Stimulated activated naive CD4-positive, alpha-beta T cell (primary cell): ENCODE data around the gene DNAH7.
"Not testable (repeated sequence)": the region's sequence is repeated elsewhere in the genome, so short reads cannot be mapped to it uniquely, and the experiment has no call there.

Source experiments
- DNase-seq, 6 experiments: peaks; one replicate each; lab custom pipeline; 2025; lab: John Stamatoyannopoulos, UW

DNAH7 gene

GRCh38 chr2:195721042-195721441, 347.6 kb downstream of the DNAH7 start:
- DNase-seq = no peak

DNA sequence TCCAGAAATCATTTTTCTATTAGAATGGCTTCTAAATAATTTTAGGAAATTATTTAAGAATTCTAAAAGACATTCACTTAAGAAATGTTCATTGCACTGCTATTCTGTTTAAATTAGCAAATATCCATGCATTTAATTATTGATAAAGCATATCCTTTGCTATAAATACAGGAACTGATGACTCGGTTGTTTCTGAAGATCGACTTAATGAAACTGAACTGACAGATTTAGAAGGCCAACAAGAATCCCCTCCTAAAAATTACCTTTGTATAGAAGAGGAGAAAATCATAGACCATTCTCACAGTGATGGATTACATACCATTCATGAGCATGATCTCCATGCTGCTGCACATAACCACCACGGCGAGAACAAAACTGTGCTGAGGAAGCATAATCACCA, 352.2 kb downstream of the DNAH7 start:
- no peak for DNase-seq

- no peak for DNase-seq
These were observed 357.2 kb downstream of the DNAH7 start for GRCh38 chr2:195711478-195711877.

DNA sequence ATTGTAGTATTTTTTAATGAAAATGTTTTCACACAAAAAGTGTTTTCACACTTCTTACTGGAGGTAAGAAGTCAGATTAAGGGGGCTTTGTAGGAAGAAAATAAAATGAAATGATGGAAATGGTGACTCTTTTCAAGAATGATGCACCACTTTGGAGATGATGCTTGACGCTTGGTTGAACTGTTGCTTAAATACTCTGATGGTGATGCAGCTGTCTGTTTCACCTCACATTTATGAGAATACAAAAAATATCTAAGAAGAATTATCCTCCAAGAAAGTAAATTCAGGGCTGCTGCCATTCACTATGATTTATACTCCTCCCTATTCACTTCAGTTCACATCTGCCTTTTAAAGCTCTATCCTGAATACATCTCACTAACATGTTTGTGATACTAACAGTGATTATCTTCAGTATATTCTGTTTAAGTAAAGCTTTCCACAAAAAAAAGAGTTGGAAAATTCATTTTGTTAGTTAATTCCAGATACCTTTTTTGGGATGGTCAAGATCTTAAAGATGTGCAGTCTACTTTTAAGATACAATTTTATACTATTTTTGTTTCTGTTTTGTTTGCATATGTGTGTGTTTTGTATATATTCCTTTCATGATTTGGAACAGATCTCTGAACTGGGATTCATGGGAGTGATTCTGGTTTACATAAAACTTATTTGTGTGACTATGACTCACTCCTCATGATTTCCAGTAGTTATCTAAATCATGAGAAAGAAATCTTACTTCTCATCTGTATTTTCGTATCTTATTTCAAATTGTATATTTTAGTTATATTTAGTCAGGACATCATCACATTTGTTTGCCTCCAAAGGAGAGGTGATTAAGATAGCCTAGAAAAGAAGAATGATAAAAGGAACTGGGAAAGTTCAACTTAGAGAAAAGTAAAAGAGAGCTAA, 358.5 kb downstream of the DNAH7 start:
- no peak for DNase-seq

DNA sequence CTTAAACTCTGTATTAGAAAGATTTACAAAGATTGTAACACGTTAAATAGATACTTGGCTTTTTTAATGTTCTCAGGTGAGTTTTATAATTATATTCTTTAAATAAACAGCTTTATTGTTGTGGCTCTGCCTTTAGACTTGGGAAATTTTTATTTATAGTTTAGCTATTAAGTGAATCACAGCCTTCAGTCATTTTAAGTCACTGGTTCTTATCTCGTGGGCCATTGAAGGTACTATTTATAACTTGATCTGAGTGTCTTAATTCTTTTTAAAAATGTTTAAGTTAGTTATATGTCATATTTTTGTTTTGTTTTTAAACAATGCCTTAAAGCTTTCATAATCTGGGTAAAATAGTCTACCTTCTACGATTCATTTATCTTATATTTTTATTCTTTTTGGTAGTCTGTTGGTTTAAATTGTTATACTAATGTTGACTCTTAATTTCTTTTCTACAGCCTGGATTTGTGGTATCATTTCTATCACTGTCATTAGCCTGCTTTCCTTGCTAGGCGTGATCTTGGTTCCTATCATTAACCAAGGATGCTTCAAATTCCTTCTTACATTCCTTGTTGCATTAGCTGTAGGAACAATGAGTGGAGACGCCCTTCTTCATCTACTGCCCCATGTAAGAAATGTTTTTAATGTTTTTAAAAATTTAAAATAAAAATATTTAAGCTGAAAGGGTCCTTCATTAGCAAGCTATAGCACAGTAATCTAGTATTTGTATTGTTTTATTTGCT, 362.3 kb downstream of the DNAH7 start:
- no peak for DNase-seq

GRCh38 chr2:195700480-195700879, 368.2 kb downstream of the DNAH7 start:
- DNase-seq = no peak

DNA sequence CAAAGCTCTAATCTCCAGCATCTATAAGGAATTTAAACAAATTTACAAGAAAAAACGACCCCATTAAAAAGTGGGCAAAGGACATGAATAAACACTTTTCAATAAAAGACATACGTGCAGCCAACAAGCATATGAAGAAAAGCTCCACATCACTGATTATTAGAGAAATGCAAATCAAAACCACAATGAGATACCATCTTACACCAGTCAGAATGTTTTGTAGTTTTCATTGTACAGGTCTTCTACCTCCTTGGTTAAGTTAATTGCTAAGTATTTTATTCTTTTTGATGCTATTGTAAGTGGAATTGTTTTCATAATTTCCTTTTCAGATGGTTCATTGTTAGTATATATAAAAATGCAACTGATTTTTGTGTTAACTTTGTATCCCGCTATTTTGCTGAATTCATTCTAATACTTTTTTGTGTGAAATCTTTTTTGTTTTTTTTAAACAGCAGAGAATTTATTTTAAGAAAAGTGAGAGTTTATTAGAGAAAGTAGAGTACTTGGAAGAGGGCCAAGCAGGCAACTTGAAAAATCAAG, 370.9 kb downstream of the DNAH7 start:
- no peak for DNase-seq

- DNase-seq = no peak
These were observed 372.6 kb downstream of the DNAH7 start for GRCh38 chr2:195696012-195696411.

- no peak for DNase-seq
These were observed 373.5 kb downstream of the DNAH7 start for GRCh38 chr2:195695002-195695631.

DNA sequence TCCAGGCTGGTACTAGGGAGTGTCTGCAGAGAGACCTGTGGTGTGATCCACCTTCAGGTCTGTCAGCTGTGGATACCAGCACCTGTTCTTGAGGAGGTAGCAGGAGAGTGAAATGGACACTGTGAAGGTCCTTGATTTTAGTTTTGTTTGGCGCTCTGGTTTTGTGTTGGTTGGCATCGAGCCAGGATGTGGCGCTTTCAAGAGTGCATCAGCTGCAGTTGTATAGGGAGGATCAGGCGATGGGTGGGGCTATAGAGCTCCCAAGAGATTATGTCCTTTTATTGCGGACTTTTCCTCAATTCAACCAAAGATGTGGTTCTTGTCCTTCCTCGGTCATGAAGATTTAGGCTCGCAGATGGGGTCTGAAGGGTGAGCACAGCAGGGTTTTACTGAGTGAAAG, 374.1 kb downstream of the DNAH7 start:
- DNase-seq = no peak

DNA sequence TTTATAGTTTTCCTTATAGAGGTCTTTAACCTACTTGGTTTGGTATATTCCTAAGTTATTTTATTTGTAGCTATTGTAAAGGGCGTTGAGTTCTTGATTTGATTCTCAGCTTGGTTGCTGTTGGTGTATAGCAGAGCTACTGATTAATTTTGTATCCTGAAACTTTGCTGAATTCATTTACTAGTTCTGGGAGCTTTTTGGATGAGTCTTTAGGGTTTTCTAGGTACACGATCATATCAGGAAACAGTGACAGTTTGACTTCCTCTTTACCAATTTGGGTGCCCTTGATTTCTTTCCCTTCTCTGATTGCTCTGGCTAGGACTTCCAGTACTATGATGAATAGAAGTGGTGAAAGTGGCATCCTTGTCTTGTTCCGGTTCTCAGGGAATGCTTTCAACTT, 376.1 kb downstream of the DNAH7 start:
- DNase-seq = not testable (repeated sequence)
